Daoy (cell line): Measurements from ENCODE around the gene C13orf42. TPM values are rescaled to one million over a fixed set of nuclear protein-coding genes. Genes with fewer than 3 reads are reported as not detected.
A peak's percentile ranks its signal among the peaks of the same experiment; 100 is the strongest.

Experiments
- DNase-seq: peaks from one replicate; pipeline ENCODE4 v3.0.0-alpha.2; 2015; ENCODE audit warnings: low read depth
- total RNA-seq: library from RNA; depleted of rRNA; stranded (reverse); fragments of >200 nt; shearing (Covaris generic); gene quantifications from 2 replicates; pipeline ENCODE4 v1.2.3, GENCODE V29; 2014

C13orf42 gene
- total RNA-seq, 1 experiment from 2014 or later, result not detected

DNA sequence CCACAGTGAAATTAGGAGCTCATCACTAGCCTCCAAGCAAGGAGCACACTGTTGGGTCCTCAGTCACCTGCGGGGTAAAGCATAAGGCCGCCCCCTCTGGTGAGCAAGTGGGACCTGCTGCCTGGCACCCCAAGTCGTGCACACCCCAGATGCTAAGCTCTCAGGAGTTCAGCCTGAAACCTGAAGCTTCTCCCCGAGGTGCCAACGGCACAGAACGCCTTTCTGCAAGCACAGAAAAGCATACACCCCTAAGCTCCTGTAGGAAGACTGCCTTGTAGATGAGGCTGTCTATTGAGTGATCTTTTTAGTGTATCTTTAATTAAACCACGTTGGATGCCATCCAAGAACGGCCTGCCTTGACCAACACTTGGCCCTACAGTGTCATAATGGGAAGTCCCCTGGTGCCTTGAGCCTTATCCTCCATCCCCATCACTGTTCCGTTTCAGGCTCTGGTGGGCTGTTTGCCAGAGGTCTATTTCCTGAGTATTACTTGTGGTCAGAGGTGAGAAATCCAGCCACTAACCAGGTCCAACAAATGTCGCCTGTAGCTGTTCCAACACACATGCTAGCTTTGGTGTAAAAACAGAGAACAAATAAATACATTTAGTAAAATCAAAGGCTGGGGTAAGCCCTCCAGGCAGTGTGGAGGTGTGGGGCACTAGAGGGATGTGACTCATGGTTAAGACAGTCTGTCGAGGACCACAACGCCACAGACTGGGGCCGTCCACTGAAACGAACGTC is 44.8 kb downstream of the C13orf42 start:
- peak; percentile 81 for DNase-seq

GRCh38 chr13:51065372-51066090 is 45.5 kb downstream of the C13orf42 start:
- no peak for DNase-seq

DNA sequence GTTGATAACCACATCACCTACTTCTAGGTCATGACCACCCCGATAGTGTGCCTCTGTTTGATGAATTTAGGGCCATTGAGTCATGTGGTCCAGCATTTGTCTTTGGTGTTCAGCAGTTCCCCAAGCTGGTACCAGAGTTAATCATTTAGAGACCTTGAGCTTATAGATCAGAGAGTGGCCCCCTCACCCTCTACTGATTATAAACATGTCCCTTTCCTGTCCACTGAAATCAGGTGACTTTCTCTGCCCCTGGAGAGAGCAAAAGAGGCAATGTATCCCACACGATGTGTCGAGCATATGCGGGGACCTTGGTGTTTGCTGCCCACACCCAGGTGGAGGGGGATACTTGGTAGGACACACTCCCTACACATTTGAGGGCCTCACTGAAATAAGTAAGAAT is 46.3 kb downstream of the C13orf42 start:
- DNase-seq, result no peak

- DNase-seq, result no peak
These were observed 47.2 kb downstream of the C13orf42 start for GRCh38 chr13:51063909-51064308.

DNA sequence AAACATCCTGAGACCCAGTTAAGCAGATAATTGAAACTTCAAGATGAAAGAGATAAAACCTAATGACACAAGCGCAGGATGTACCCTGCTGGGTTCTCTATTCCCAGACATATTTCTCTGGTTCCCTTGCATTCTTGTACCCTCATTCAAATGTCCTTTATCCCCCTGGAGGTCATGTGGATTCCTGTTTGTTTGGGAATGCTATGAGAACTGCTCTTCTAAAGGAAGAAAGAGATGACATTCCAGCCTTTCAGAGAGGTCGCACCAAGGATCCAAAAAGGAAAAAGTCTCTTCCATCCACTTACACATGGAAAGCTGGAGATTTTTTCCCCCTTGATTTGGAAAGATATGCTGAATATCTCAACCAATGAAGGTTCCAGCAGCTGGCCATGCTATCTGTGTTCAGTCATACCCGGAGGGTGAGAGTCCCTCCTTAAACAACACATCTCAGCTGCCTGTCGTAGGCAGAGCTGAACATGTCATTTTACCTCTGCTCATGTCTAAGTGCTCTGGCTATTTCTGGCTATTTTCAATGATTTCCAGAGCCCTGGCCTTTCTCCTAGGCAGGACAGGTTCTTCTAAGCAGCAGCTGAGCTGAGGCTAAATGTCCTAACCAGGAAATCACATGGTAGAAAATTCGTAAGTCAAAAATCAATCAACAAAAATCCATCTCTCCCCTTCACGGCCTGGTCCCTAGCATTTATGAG is 52.5 kb downstream of the C13orf42 start:
- DNase-seq, result no peak

DNA sequence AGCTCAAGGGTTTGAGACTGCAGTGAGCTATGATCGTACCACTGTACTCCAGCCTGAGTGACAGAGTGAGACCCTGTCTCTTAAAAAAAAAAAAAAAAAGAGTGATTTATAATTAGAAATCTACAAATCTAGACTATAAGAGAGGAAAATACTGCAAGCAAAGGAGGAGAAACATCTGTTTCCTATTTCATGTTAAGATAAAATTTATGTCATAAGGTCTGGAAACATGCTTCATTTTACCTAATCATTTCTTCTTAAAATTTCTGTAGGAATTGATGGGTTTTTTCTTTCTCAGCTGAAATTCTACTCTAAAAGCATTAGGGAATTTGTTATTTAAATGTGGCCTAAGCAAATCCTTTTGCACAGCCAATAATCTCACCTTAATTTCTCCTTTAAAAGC is 53.2 kb downstream of the C13orf42 start:
- DNase-seq, result no peak

- no peak for DNase-seq
These were observed 54.1 kb downstream of the C13orf42 start for GRCh38 chr13:51057001-51057400.

GRCh38 chr13:51052581-51052980 is 58.5 kb downstream of the C13orf42 start:
- no peak for DNase-seq

GRCh38 chr13:51050021-51050830 is 60.8 kb downstream of the C13orf42 start:
- no peak for DNase-seq

- DNase-seq, result no peak
These were observed 62.5 kb downstream of the C13orf42 start for GRCh38 chr13:51048616-51049015.

- no peak for DNase-seq
These were observed 63.0 kb downstream of the C13orf42 start for GRCh38 chr13:51048166-51048461.

DNA sequence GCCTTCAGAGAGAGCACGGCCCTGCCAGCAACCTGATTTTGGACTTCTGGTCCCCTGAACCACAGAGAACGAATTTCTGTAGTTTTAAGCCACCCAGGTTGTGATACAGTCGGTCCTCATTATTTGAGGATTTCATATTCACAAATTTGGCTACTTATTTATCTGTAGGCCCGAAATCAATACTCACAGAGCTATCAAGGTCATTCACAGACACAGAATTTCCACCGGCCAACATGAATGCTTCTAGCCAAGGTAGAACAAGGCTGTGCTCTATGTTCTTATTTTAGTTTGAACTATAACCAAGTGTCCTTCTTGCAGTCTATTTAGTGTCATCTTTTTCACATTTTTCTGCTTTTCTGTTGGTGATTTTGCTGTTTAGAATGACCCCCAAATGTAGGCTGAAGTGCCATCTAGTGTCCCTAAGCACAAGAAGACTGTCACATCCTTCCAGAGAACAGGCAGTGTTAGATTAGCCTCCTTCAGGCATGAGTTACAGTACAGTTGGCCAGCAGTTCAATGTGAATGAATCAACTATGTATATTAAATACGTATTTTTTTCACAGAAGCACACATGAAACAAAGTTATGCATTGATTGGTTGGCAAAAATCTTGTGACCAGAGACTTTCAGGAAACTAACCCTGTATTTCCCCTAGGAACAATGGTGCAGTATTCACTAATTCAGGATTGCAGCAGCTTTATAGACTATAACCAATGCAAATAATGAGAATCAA is 63.5 kb downstream of the C13orf42 start:
- no peak for DNase-seq

- no peak for DNase-seq
These were observed 65.6 kb downstream of the C13orf42 start for GRCh38 chr13:51045451-51045850.

DNA sequence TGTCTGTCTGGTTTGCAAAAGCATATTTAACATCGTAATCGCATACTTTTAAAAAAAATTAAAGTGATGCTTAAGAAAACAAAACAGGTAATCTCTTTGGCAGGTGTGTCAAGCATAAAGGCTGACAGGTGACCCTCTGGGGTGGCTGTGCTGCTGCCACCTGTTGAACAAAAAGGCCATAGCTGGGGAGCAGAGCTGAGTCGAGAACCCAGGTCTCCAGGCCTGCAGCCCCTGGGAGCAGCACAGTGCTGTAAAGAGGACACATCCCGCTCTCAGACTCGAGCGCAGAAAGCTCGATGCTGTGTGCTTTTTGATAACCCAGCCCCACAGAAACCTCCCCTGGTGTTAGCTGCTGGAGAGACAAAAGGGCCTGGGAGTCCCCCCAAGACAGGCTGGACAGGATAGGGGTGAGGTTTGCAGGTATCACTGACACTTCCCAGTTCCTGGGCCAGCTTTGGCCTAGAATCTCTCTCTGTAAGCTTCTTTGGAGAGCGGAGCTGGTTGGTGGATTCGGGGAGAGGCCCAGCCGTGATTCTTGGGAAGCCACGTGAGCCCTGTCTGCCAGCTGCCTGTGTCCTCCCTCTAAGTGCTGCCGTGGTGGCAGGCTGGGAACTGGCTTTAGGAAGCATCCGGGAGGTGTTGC is 66.9 kb downstream of the C13orf42 start:
- DNase-seq, result no peak

- no peak for DNase-seq
These were observed 67.8 kb downstream of the C13orf42 start for GRCh38 chr13:51043310-51043709.

DNA sequence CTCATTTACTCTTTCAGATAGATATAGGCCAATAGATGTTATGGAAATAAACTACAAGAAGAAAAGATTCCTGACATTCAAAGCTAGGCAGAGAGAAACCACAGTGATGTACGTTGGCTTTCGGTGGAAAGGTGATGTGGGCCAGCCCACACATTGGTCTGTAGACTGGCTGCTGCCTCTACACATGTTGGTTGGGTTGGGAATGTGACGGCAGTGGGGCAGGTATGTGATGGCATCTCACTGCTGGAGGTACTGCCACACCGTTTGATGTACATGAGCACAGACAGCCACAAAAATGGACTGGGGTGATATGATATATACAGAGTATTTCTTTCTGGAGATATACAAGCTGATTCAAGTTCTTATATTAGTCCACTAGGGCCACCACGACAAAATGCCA is 69.4 kb downstream of the C13orf42 start:
- no peak for DNase-seq

- DNase-seq, result no peak
These were observed 69.9 kb downstream of the C13orf42 start for GRCh38 chr13:51041126-51041525.

DNA sequence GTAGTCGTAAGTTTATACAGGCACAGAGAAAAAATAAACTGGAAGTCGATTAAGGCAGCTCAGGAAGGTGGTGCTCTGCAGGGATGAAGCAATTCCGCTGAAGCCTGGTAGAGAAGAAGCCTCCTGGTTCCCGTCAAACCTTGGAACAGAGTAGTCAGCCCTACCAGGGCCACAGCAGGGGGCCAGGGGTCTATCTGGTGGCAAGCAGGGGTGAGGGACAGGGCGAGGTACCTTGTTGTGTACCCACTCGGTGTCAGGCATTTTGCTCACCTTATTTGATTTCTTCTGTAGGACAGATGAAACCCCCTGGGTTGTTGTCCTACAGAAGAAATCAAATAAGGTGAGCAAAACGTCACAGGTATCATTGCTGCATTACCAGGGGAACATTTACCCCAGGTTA is 70.6 kb downstream of the C13orf42 start:
- DNase-seq, result no peak

- DNase-seq, result no peak
These were observed 74.7 kb downstream of the C13orf42 start for GRCh38 chr13:51036418-51036817.

DNA sequence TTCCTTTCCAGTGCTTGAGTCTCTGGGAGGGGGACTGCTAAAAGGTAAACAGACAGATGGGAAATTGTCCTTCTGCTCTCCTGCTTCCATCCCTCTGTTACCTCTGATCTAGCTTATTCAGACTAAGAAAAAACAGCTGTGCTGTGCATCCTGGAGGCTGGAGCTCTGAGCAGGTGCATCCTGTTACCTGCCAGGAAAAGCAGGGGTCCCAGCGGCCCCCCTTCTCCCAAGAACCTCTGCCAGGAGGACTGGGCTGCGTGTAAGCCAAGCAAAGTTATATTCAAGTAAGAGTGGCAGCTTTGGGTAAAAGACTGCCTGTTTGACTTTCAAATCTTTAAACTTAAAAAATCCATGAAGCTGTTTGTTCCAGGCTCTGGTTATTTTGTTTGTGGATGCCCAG is 75.1 kb downstream of the C13orf42 start:
- no peak for DNase-seq

DNA sequence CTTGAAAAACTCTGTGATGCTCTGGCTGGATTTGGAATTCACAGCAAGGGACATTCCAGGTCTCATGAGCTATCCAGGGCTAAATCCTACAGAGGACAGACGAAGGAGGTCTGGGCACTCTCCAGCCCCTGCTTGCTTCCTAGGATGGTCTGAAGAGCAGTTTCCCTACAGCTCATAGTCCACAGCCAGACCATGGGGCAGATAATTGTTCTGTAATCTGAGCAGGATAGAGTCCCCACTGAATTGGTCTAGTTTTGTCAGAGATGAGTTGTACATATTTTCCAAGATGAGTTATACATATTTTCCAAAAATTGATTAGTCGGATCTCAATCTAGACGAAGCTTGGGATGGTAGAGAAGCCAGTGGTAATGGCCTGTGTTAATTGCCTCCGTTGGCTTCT is 75.6 kb downstream of the C13orf42 start:
- no peak for DNase-seq
